HG03442 (cell line): ENCODE measurements around the gene SSC5D.

Source experiments
- ATAC-seq: cut with Tn5 transposase; IDR thresholded peaks from one replicate; pipeline ENCODE4 v1.9.1; 2021; ENCODE audit warnings: mild to moderate bottlenecking, moderate library complexity; ENCODE audit not compliant: unreplicated experiment

The SSC5D gene

DNA sequence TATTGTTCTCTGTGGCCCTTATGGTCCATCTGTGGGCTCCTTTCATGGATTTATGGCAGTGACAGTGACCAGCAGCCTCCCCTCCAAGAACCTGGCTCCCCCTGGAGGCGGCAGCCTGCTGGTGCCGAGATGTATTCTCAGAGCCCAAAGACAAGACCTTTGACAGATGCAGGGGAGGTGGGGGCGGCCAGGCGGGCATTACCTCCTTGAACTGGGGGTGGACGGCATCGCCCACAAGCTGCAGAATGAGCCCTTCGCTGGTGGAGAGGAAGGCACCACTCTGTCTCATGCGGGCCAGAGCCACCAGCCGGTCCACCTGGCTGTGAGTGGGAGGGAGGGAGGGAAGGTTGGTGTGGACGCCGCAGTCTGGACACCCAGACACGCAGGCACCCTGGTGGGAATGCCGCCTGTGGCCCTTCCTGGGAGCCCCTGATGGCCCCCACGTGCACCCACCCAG is 33.4 kb upstream of the SSC5D start:
- no peak for ATAC-seq

DNA sequence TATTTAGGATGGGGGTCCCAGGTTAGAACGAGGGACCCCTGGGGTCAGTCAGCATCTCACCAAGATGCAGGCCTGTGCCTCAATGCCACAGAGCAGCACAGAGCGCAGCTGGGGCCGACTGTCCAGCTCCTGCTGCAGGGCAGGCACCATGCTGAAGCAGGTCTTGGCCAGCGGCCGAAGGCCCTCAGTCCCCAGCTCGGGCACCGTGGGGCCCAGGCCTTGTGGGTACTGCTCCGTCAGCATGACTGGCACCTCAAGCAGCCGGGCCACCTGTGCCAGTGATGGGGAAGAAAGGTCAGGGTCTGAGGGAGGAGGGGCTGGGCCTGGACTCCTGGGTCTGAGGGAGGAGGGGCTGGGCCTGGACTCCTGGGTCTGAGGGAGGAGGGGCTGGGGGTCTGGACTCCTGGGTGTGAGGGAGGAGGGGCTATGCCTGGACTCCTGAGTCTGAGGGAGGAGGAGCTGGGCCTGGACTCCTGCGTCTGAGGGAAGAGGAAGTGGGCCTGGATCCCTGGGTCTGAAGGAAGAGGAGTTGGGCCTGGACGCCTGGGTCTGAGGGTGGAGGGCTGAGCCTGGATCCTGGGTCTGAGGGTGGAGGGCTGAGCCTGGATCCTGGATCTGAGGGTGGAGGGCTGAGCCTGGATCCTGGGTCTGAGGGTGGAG is 32.5 kb upstream of the SSC5D start:
- no peak for ATAC-seq

DNA sequence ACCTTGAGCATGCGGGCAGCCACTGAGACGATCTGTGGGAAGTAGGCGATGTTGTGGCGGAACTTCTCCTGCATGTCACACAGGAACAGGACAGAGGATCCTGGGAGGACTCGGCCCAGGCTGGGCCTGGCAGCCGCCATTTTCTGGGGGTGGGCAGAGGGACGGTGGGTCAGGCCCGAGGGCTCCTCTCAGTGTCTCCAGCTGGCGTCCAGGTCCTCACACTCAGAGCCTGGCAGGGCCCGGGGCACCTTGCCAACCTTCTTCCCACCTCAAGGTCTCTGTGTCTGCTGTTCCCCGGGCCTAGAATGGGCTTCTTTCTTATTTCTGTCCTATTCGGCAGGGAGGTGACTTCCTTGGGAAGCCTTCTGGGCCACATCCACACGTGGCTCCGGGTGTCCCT is 31.9 kb upstream of the SSC5D start:
- no peak for ATAC-seq

DNA sequence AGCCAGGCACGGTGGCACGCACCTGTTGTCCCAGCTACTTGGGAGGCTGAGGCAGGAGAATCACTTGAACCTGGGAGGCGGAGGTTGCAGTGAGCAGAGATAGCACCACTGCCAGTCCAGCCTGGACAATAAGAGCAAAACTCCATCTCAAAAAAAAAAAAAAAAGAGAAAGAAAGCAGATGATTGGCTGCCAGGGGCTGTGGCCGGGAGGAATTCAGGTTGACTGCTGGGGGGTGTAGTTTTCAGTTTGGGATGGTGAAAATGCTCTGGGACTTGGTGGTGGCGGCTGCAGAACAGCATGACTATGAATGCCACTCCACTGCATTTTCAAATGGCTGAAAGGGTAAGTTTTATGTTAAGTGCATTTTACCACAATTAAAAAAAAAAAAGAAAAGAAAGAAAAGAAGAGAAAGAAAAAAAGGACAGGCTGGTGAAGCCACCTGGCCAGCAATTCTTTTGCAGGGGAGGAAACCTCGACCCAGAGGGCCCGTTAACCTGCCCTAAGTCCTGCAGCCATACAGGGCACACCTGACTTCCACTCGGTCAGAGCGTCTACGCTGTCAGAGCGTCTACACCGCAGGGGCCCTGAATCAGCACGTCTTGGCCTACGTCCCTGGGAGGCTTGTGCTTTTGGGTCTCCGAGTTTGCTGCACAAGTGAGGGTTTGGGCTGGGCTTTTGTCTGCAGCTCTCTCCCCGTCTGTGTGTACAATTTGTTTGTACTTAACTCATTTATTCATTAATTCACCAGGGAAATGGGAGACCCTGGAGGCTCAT is 30.4 kb upstream of the SSC5D start:
- no peak for ATAC-seq

DNA sequence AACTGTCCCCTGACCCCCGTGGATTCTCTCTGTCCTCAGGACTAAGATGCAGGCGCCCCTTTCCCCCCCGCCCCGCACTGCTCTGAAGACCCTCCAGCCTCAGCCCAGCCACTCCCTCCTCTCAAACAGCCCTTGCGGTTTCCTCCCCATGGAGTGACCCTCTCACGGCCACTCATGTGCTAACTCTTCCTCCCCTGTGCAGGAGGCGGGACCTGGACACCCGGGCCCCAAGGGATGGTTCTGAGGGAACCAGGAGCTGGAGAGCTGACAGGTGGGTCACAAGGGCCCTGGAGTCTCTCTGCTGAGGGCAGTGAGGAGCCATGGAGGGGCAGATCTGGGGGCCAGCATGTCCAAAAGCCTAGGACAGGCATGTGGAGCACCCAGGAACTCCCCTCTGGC is 28.7 kb upstream of the SSC5D start:
- ATAC-seq, result no peak

DNA sequence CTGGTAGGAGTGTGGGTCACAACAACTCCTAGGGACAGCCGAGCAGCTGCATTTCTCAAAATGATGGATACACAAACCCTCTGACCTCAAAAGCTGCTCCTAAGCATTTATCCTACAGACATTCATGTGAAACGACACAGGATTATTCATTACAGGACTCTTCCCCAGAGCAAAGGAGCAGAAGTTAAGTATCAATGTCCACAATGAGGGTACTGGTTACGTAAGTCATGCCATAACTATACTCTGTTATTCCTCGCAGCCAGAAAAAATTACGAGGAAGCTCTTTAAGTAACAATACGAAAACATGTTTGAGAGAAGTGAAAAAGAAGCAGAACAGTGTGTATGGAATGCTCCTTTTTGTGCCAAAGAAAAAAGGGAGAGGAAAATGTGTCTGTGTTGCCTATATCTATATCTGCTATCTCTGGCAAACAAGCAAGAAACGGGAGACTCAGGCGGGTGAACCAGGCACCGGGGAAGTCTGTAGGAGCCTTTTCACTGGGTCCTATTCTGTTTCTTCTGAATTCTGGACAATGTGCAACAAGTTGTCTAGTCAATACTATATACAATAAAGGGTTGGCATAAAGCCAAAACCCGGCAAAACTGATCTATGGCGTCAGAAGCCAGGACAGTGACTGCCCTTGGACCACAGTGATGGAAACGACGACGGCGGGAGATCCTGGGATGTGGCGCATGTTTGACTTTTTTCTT is 28.1 kb upstream of the SSC5D start:
- ATAC-seq, result no peak

DNA sequence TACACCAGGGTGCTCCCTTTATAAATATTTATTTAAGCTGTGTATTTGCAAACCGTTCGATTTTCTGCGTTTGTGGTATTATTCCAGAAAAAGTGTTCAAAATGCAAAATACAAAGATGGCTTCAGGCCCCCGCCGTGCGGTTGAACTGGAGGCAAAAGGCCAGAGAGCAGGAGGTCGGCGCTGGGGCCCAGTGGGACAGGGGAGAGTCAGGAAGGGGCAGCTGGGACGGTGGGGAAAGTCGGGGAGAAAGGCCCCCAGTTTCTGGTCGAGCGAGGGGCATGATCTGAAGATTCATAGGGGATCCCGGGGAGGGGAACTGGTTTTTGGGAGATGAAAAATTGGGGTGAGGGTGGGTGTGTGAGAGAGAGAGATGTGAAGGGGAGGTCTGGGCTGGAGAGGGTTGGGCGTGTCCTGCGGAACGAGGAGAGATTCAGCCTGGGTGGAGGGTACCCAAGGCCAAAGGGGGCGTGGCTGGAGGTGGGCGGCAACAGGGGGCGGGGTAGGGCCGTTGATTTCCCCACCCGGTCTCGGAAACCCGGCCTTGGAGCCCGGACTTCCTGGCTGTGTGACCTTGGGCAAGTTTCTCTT is 27.5 kb upstream of the SSC5D start:
- ATAC-seq, result no peak

DNA sequence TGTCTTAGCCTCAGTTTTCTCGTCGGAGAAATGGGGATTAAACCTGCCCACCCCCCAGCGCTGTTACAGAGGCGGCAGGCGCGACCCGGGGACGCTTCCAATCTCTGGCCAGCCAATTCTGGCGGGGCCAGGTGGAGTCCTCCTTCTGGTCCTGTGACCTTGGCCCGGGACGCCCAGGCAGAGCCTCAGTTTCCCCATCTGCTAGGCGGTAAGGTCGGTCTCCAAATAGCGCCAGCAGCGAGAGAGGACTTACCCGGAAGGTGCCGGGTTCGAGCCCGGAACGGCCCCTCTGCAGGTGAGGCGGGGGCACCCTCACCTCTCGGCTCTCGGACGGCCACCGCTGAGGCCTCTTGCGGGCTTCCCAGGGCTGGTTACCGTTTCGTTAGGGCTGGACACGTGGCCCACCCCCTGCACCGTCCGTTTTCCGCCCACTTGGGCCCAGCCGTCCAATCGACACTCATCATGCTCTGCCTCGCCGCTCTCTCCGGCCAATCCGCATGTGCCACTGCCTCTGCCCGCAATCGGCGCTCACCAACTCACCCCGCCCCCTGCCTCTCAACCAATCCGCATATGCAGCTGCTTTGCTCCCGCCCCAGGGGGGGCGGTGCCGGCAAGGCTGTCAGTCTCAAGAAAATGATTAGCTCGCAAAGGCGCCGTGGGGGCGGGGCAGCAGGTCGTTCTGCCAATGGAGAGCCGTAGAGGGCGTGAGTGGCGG is 26.8 kb upstream of the SSC5D start, which contains the start of gene ISOC2:
ISOC2 (minus strand) TSS at position 384 of the 715 bp plus-strand sequence. CDS start 5,156 bp downstream, outside the sequence.
- peak; percentile 92 for ATAC-seq

DNA sequence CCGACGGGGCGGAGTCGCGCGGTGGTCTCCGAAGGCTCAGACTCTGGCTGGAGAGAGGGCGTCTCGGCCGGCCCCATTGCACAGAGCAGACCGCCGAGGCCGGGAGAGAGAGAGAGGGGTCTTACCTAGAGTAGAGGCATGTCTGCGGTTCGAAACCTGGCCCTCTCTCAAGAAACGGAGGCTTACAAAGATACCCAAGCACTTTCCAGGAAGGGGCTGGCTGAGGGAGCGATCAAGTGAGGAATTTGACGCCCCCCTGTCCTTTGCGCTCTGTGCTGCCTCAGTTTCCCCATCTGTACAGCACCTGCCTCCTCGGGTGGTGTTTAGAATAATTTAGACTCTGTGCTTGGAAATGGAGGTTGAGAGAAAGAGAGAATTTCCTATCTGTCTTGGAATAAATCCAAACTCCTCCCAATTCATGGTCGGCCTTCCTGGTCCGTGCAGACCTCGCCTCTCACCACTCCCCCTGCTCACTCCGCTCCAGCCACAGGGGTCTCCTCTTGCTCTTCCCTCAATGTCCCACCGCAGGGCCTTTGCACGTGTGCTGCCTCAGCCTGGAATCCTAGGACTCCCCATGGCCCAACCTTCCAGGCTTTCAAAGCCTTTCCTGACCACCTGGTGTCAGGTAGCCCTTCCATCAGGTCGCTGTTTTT is 26.1 kb upstream of the SSC5D start:
- ATAC-seq, result no peak

DNA sequence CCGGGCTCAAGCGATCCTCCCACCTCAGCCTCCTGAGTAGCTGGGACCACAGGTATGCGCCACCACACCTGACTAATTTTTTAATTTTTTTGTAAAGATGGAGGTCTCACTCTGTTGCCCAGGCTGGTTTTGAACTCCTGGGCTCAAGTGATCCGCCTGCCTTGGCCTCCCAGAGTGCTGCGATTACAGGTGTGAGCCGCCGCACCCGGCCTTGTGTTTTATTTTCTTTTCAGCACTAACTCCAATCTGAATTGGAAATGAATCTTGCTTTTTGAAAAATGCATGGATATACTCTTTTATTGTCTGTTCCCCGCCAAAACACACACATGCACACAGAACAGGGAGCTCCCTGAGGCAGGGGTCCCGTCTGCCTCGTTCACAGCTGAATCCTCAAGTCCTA is 25.5 kb upstream of the SSC5D start:
- no peak for ATAC-seq

DNA sequence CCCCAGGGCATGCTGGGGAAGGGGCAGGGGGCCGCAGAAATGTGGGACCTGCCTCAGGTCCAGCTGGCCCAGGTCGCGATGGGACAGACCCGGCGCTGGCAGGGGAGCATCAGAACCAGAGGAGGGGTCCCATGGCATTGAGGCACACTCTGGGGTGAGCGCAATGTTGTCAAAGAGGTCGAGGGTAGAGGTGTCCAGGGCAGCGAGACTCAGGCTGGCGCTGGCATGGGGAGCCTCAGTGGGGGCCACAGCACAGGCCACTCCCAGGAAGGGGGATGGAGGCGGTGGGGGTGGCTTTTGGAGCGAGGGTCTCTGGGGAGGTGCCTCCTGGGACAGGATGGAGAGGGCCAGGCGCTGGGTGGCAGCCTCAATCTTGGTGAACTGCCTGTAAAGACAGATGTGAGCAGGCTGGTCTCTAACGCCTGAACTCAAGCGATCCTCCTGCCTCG is 24.6 kb upstream of the SSC5D start:
- ATAC-seq, result no peak

DNA sequence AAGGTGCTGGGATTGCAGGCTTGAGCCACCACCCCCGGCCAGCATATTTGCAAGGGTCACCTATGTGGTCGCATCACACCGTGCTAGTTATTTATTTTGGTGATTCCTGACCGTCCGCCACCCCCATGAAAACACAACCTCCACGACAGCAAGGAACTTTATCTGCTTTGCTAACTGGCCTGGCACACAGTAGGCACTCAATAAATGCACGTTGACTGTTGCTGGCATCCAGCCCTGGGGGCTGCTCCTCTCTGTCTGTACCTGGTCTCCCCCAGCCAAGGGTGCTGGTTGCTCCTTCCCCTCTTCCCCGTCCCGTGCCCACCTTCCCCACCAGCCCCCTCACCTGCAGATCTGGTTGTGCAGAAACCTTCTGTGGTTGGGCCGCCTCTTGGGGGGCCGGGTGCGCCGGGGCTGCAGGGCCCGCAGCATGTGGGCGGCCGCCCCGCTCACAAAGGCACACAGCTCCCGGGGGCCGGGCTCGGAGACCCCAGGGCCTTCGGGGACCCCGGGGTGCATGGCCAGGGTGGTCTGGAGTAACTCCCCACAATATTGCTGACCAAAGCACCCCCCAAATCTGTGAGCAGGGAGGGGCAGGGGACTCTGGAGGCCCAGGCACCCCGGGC is 24.1 kb upstream of the SSC5D start:
- no peak for ATAC-seq

DNA sequence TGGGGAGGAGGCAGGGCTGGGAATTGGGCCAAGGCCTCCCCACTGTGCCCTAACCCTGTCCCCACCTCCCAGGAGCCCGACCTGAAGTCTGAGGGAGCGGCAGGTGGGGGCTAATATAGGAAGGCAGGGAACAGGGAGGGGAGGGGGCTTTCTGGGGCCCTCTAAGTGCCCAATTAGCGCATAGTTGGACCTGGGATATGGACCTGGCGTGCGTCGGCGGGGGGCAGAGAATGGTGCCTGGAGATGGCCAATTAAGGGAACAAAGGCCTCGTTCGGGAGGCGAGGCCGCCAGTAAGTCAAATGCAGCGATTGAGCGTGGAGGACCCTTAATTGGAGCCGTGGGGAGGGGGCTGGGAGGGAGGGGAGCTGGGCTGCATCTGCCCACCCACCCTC is 23.6 kb upstream of the SSC5D start, which contains the start of gene C19orf85:
C19orf85 (minus strand) TSS at position 90 of the 393 bp plus-strand sequence. CDS start 197 bp downstream, outside the sequence.
- ATAC-seq, result no peak

DNA sequence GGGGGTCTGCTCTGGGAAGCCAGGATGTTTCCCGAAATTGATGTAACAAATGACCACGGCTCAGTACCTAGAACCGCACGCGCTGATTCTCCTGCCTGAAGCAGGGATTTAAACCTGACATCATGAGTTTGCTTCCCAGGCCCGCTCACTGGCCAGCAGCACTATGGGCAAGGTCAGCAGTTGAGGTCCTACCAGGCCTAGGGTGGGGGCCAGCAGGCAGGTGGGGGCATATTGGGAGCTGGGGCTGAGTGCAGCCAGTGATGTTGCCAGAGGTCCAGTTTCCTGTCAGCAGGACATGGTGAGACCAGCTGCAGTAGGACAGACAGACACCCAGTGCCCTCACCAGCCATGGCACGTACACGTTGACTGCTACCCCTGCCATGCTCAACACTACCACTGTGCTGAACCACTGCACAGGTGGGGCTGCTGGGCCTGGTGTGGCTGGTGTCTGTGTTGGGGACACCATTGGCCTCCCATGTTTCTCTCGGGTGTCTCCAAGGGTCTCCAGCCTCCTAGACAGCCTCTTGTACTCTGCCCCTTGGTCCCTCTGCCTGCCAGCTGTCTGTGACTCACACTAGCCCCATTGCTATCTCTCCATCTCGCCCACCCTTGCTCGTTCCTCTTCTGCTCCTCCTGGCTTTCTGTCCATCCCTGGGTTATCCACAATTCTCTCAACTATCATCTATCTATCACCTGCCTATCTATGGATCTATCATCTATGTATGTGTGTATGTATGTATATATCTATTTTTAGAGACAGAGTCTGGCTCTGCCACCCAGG is 22.6 kb upstream of the SSC5D start:
- ATAC-seq, result no peak

DNA sequence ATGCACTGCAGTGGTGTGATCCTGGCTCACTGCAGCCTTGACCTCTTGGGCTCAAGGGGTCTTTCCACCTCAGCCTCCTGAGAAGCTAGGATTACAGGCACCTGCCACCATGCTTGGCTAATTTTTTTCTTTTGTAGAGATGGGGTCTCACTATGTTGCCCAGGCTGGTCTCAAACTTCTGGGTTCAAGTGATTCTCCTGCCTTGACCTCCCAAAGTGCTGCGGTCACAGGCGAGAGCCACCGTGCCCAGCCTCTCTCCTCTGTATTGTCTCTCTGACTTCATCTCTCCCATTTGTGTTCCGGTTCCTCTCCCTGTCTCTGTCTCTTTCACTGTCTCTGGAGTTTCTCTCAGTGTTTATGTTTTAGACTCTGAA is 22.0 kb upstream of the SSC5D start:
- no peak for ATAC-seq

DNA sequence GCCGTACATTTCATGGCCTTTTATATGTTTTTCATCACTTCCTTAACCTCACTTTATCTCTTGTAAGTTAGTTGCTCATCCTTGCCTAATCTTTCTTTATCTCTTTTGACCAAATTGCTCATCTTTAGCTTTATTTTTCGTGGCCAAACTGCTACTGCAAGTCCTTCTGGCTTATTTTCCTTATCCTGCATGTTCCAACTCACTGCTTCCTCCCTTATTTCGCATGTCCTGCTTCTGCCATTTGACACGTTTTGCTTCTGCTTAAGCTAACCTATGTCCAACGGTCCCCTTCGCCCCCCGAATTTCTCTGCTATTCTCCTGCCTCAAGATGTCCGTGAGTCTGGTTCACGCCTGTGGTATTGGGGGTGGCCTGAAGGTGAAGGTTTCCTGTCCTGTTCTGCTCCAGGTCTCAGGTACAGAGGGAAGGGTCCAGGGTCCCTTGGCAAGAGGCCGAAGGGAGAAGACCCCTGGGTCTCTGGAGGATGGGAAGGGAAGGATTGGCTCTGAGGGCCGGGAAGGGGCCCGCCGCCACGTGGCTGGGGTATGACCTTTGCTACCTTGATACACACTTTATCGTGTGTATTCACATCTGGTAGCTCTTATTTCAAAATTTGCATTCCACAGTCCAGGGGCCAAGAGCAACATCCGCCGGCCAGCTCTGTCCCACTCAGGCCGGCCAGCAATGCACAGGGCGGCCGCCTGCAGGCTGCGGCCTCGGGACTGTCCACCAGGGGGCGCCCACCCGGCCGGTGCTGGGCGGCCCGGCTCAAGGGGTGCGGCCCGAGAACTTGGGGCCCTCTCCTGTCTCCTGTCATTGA is 20.8 kb upstream of the SSC5D start:
- no peak for ATAC-seq

DNA sequence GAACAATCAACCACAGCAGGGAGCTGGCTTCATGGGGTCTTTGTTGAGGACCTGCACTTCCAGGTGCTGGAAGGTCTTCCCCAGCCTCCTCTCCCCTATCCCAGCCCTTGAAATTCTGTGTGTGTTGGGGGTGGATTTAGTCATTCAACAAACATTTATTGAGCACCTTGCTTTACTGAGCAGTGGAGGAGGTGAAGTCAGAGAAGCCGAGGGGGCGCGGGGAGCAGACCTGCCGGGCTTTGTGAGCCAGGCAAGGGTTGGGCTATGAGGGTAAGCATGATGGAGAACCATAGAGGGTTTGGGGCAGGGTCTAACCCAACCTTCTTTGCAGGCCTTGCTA is 20.2 kb upstream of the SSC5D start:
- no peak for ATAC-seq

DNA sequence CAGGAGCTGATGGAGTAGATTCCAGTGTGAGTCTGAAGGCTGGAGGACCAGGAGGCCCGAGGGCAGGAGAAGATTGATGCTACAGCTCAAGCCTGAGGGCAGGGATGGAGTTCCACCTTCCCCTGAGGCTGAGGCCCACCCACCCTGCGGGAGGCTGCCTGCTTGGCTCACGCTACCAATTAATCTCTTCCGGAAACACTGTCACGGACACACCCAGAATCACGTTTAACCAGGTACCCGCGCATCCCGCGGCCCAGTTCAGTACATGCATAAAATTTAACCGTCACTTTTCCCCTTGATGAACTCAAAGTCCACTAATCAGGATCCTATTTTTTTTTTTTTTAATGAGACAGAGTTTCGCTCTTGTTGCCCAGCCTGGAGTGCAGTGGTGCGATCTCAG is 17.0 kb upstream of the SSC5D start:
- no peak for ATAC-seq
